OCI-LY3 (cell line): ENCODE measurements around the gene AKIRIN1.
"Not testable (repeated sequence)": the region's sequence is repeated elsewhere in the genome, so short reads cannot be mapped to it uniquely, and the experiment has no call there.

ENCODE experiments used
- H2AFZ ChIP-seq: fragments of 200-600, 300-600 bp; shearing (Covaris generic); 2 replicates; pipeline ENCODE4 v1.6.0; 2014; ENCODE audit warnings: antibody characterized with exemption, low read depth, low read length
- H3K27ac ChIP-seq: fragments of 200-600, 300-600 bp; sonication (generic); 2 replicates; pipeline ENCODE4 v1.5.1; 2014; ENCODE audit warnings: mild to moderate bottlenecking, low read length, moderate library complexity, mixed read lengths
- H3K27me3 ChIP-seq: fragments of 200-600, 300-600 bp; sonication (generic); 2 replicates; pipeline ENCODE4 v1.6.1; 2014; ENCODE audit warnings: low read depth, low read length, mixed read lengths
- H3K36me3 ChIP-seq: fragments of 200-600, 300-600 bp; sonication (generic); replicated peaks from 2 replicates; pipeline ENCODE3; 2014; ENCODE audit warnings: low read depth, low read length, mixed read lengths
- H3K4me1 ChIP-seq: fragments of 300-600, 200-600 bp; sonication (generic); 2 replicates; pipeline ENCODE4 v1.6.1; 2014; ENCODE audit warnings: low read length, mixed read lengths
- H3K4me2 ChIP-seq: fragments of 200-600, 300-600 bp; sonication (generic); 2 replicates; pipeline ENCODE4 v1.6.1; 2014; ENCODE audit warnings: low read length, mixed read lengths
- H3K4me3 ChIP-seq: fragments of 300-600, 200-600 bp; sonication (generic); 2 replicates; pipeline ENCODE4 v1.5.1; 2014; ENCODE audit warnings: antibody characterized with exemption, mild to moderate bottlenecking, low read length, moderate library complexity
- H3K79me2 ChIP-seq: fragments of 300-600, 200-600 bp; shearing (Covaris generic); 2 replicates; pipeline ENCODE4 v1.6.1; 2014; ENCODE audit warnings: mild to moderate bottlenecking, low read length, mixed read lengths
- H3K9ac ChIP-seq: fragments of 300-600, 200-600 bp; shearing (Covaris generic); 2 replicates; pipeline ENCODE4 v1.6.0; 2014; ENCODE audit warnings: mild to moderate bottlenecking, low read length, moderate library complexity
- H3K9me3 ChIP-seq: fragments of 200-600, 300-600 bp; shearing (Covaris generic); 2 replicates; pipeline ENCODE4 v1.6.1; 2014; ENCODE audit warnings: low read length, mixed read lengths; ENCODE audit not compliant: insufficient read depth
- H4K20me1 ChIP-seq: fragments of 200-600, 300-600 bp; sonication (generic); 2 replicates; pipeline ENCODE4 v1.6.1; 2016; ENCODE audit warnings: low read length, mixed read lengths; ENCODE audit not compliant: insufficient read depth
- CTCF ChIP-seq: fragments of 200-600, 300-600 bp; sonication (generic); IDR thresholded peaks from 2 replicates; pipeline ENCODE4 v1.5.1; 2014; ENCODE audit warnings: antibody characterized with exemption, low read length, low read depth
- EZH2phosphoT487 ChIP-seq: fragments of 200-600 bp; shearing (Covaris generic); IDR thresholded peaks from 2 replicates; pipeline ENCODE4 v1.6.1; 2018; ENCODE audit warnings: antibody characterized with exemption, mixed run types, low read depth

AKIRIN1 gene

DNA sequence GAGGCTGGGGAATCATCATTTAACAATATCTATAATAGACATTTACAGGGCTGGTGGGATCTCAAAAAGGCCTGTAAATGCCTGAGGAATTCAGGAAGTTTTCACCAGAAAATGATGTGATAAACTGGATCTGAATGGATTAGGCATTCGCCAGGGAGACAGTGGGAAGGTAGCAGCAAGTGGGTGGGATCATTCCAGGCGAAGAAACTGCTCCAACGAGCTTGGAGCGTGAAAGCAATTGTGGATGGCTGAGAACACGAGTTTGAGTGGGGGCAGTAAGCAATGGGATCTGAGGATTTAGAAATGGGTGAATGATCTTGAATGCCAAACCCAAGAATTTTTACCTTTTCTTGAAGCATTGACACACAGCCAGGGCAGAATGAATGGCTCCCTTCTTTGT, 26.2 kb downstream of the AKIRIN1 start:
- Histone ChIP-seq H3K4me2 (no peak overlapping the region), H3K9ac (no peak overlapping the region), H3K27ac (no peak overlapping the region), H3K4me1 (no peaks in the 10 kb centered on the region), H3K9me3 (no peaks in the 10 kb centered on the region), H3K36me3 (no peaks in the 10 kb centered on the region), H3K79me2 (no peaks in the 10 kb centered on the region), H3K27me3 (no peaks in the 10 kb centered on the region), H3K4me3 (no peak overlapping the region), H2AFZ (no peak overlapping the region), H4K20me1 (no peaks in the 10 kb centered on the region)
- TF ChIP-seq EZH2phosphoT487 (no peak), CTCF (no peak)

- not testable (repeated sequence) for H3K79me2 ChIP-seq, H3K4me3 ChIP-seq, H3K27me3 ChIP-seq, H4K20me1 ChIP-seq, H3K9me3 ChIP-seq, H3K36me3 ChIP-seq, H3K4me1 ChIP-seq, H3K9ac ChIP-seq, H3K4me2 ChIP-seq, H3K27ac ChIP-seq, H2AFZ ChIP-seq
Measured at GRCh38 chr1:39020494-39020893, 29.4 kb downstream of the AKIRIN1 start.

DNA sequence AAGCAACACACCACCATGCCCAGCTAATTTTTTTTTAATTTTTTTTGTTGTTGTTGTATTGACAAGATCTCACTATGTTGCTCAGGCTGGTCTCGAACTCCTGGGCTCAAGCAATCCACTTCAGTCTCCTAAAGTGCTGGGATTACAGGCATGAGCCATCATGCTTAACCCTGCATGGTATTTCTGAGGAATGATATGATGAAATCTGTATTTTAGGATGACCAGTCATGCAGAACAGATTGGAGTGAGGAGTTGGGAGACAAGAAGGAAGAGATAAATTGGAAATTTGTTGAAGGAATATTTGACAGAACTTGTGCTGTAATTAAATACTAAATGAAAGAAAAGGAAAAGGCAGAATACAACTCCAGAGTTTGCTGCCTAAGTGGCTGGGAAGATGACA, 30.4 kb downstream of the AKIRIN1 start:
- Histone ChIP-seq H3K9me3 (no peaks in the 10 kb centered on the region), H3K4me2 (no peak overlapping the region), H3K4me3 (no peak overlapping the region), H3K27ac (no peak overlapping the region), H4K20me1 (no peaks in the 10 kb centered on the region), H3K27me3 (no peaks in the 10 kb centered on the region), H3K4me1 (peaks cover 3% of the 10 kb centered on the region; the same call in 1 of the 2 replicates), H3K79me2 (peaks cover 3% of the 10 kb centered on the region), H2AFZ (no peak overlapping the region), H3K9ac (no peak overlapping the region), H3K36me3 (no peaks in the 10 kb centered on the region)
- TF ChIP-seq EZH2phosphoT487 (no peak), CTCF (no peak)

DNA sequence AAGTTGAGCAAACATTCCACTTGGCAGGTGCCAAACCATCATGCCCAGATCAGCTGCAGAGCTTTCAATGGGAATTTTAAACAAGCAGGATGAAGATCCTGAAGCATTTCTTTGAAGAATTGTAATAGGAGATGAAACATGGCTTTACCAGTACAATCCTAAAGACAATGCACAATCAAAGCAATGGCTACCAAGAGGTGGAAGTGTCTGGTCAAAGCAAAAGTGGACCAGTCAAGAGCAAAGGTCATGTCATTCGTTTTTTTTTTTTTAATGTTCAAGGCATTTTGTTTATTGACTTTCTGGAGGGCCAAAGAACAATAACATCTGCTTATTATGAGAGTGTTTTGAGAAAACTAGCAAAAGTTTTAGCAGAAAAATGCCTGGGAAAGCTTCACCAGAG, 32.1 kb downstream of the AKIRIN1 start:
- H3K4me2 ChIP-seq: no peak overlapping the region
- H3K79me2 ChIP-seq: peaks cover 18% of the 10 kb centered on the region
- peaks cover 6% of the 10 kb centered on the region; the same call in 1 of the 2 replicates for H3K4me1 ChIP-seq
- no peaks in the 10 kb centered on the region for H4K20me1 ChIP-seq
- H2AFZ ChIP-seq: no peak overlapping the region
- H3K9ac ChIP-seq: no peak overlapping the region
- H3K36me3 ChIP-seq: no peaks in the 10 kb centered on the region
- H3K9me3 ChIP-seq: no peaks in the 10 kb centered on the region
- H3K4me3 ChIP-seq: no peak overlapping the region
- TF ChIP-seq CTCF (no peak), EZH2phosphoT487 (no peak)
- no peak overlapping the region for H3K27ac ChIP-seq
- H3K27me3 ChIP-seq: no peaks in the 10 kb centered on the region
